ENCODE measurements around the gene ERAP2.

The ERAP2 gene

GRCh38 chr5:96880444-96881164, 4.3 kb downstream of the ERAP2 start:
- no peak overlapping the region for H3K27ac ChIP-seq (ENCODE audit: low read length)
- H3K27me3 ChIP-seq (ENCODE audit: insufficient read depth, low read length): no peaks in the 10 kb centered on the region
- no peaks in the 10 kb centered on the region for H3K4me1 ChIP-seq (ENCODE audit: insufficient read depth, low read length)
- H3K4me3 ChIP-seq (ENCODE audit: low read length): no peak overlapping the region
- H3K36me3 ChIP-seq (ENCODE audit: insufficient read depth, low read depth, low read length): no peaks in the 10 kb centered on the region
- no peaks in the 10 kb centered on the region for H3K9me3 ChIP-seq (ENCODE audit: insufficient read depth, low read depth, low read length)
- H3K9ac ChIP-seq (ENCODE audit: low read depth, low read length): no peak overlapping the region

- Histone ChIP-seq H3K4me3 (ENCODE audit: low read length) (no peak overlapping the region), H3K27ac (ENCODE audit: low read length) (no peak overlapping the region), H3K36me3 (ENCODE audit: insufficient read depth, low read depth, low read length) (no peaks in the 10 kb centered on the region), H3K4me1 (ENCODE audit: insufficient read depth, low read length) (no peaks in the 10 kb centered on the region), H3K9ac (ENCODE audit: low read depth, low read length) (no peak overlapping the region), H3K27me3 (ENCODE audit: insufficient read depth, low read length) (no peaks in the 10 kb centered on the region), H3K9me3 (ENCODE audit: insufficient read depth, low read depth, low read length) (no peaks in the 10 kb centered on the region)
These were observed 5.3 kb downstream of the ERAP2 start for GRCh38 chr5:96881511-96882115.

- Histone ChIP-seq H3K27me3 (ENCODE audit: insufficient read depth, low read length) (no peaks in the 10 kb centered on the region), H3K4me3 (ENCODE audit: low read length) (no peak overlapping the region), H3K27ac (ENCODE audit: low read length) (no peak overlapping the region), H3K9ac (ENCODE audit: low read depth, low read length) (no peak overlapping the region), H3K9me3 (ENCODE audit: insufficient read depth, low read depth, low read length) (no peaks in the 10 kb centered on the region), H3K4me1 (ENCODE audit: insufficient read depth, low read length) (no peaks in the 10 kb centered on the region), H3K36me3 (ENCODE audit: insufficient read depth, low read depth, low read length) (no peaks in the 10 kb centered on the region)
These were observed 7.6 kb downstream of the ERAP2 start for GRCh38 chr5:96883871-96884270.

GRCh38 chr5:96884995-96885394, 8.7 kb downstream of the ERAP2 start:
- Histone ChIP-seq H3K9ac (ENCODE audit: low read depth, low read length) (no peak overlapping the region), H3K36me3 (ENCODE audit: insufficient read depth, low read depth, low read length) (no peaks in the 10 kb centered on the region), H3K27ac (ENCODE audit: low read length) (no peak overlapping the region), H3K9me3 (ENCODE audit: insufficient read depth, low read depth, low read length) (no peaks in the 10 kb centered on the region), H3K4me1 (ENCODE audit: insufficient read depth, low read length) (no peaks in the 10 kb centered on the region), H3K27me3 (ENCODE audit: insufficient read depth, low read length) (no peaks in the 10 kb centered on the region), H3K4me3 (ENCODE audit: low read length) (no peak overlapping the region)

- H3K27me3 ChIP-seq (ENCODE audit: insufficient read depth, low read length): no peaks in the 10 kb centered on the region
- H3K27ac ChIP-seq (ENCODE audit: low read length): no peak overlapping the region
- H3K9ac ChIP-seq (ENCODE audit: low read depth, low read length): no peak overlapping the region
- H3K36me3 ChIP-seq (ENCODE audit: insufficient read depth, low read depth, low read length): no peaks in the 10 kb centered on the region
- no peaks in the 10 kb centered on the region for H3K4me1 ChIP-seq (ENCODE audit: insufficient read depth, low read length)
- no peak overlapping the region for H3K4me3 ChIP-seq (ENCODE audit: low read length)
- H3K9me3 ChIP-seq (ENCODE audit: insufficient read depth, low read depth, low read length): no peaks in the 10 kb centered on the region
These were observed 9.4 kb downstream of the ERAP2 start for GRCh38 chr5:96885518-96886338.

GRCh38 chr5:96893342-96893741, 17.0 kb downstream of the ERAP2 start:
- no peak overlapping the region for H3K27ac ChIP-seq (ENCODE audit: low read length)
- no peaks in the 10 kb centered on the region for H3K36me3 ChIP-seq (ENCODE audit: insufficient read depth, low read depth, low read length)
- no peaks in the 10 kb centered on the region for H3K9me3 ChIP-seq (ENCODE audit: insufficient read depth, low read depth, low read length)
- H3K9ac ChIP-seq (ENCODE audit: low read depth, low read length): no peak overlapping the region
- no peak overlapping the region for H3K4me3 ChIP-seq (ENCODE audit: low read length)
- H3K4me1 ChIP-seq (ENCODE audit: insufficient read depth, low read length): no peaks in the 10 kb centered on the region
- no peaks in the 10 kb centered on the region for H3K27me3 ChIP-seq (ENCODE audit: insufficient read depth, low read length)

- no peaks in the 10 kb centered on the region for H3K27me3 ChIP-seq (ENCODE audit: insufficient read depth, low read length)
- H3K4me1 ChIP-seq (ENCODE audit: insufficient read depth, low read length): no peaks in the 10 kb centered on the region
- no peaks in the 10 kb centered on the region for H3K9me3 ChIP-seq (ENCODE audit: insufficient read depth, low read depth, low read length)
- H3K27ac ChIP-seq (ENCODE audit: low read length): no peak overlapping the region
- no peak overlapping the region for H3K9ac ChIP-seq (ENCODE audit: low read depth, low read length)
- H3K4me3 ChIP-seq (ENCODE audit: low read length): no peak overlapping the region
- no peaks in the 10 kb centered on the region for H3K36me3 ChIP-seq (ENCODE audit: insufficient read depth, low read depth, low read length)
These were observed 20.0 kb downstream of the ERAP2 start for GRCh38 chr5:96896276-96896675.

GRCh38 chr5:96896806-96897205, 20.5 kb downstream of the ERAP2 start:
- no peak overlapping the region for H3K27ac ChIP-seq (ENCODE audit: low read length)
- no peaks in the 10 kb centered on the region for H3K9me3 ChIP-seq (ENCODE audit: insufficient read depth, low read depth, low read length)
- H3K4me3 ChIP-seq (ENCODE audit: low read length): no peak overlapping the region
- H3K36me3 ChIP-seq (ENCODE audit: insufficient read depth, low read depth, low read length): no peaks in the 10 kb centered on the region
- H3K9ac ChIP-seq (ENCODE audit: low read depth, low read length): no peak overlapping the region
- H3K27me3 ChIP-seq (ENCODE audit: insufficient read depth, low read length): no peaks in the 10 kb centered on the region
- H3K4me1 ChIP-seq (ENCODE audit: insufficient read depth, low read length): no peaks in the 10 kb centered on the region

- Histone ChIP-seq H3K36me3 (ENCODE audit: insufficient read depth, low read depth, low read length) (no peaks in the 10 kb centered on the region), H3K9ac (ENCODE audit: low read depth, low read length) (no peak overlapping the region), H3K4me1 (ENCODE audit: insufficient read depth, low read length) (no peaks in the 10 kb centered on the region), H3K27me3 (ENCODE audit: insufficient read depth, low read length) (no peaks in the 10 kb centered on the region), H3K9me3 (ENCODE audit: insufficient read depth, low read depth, low read length) (no peaks in the 10 kb centered on the region), H3K27ac (ENCODE audit: low read length) (no peak overlapping the region), H3K4me3 (ENCODE audit: low read length) (no peak overlapping the region)
These were observed 25.1 kb downstream of the ERAP2 start for GRCh38 chr5:96901384-96901783.

GRCh38 chr5:96901841-96902240, 25.5 kb downstream of the ERAP2 start:
- H3K9ac ChIP-seq (ENCODE audit: low read depth, low read length): no peak overlapping the region
- H3K27ac ChIP-seq (ENCODE audit: low read length): no peak overlapping the region
- H3K9me3 ChIP-seq (ENCODE audit: insufficient read depth, low read depth, low read length): no peaks in the 10 kb centered on the region
- no peak overlapping the region for H3K4me3 ChIP-seq (ENCODE audit: low read length)
- H3K4me1 ChIP-seq (ENCODE audit: insufficient read depth, low read length): no peaks in the 10 kb centered on the region
- no peaks in the 10 kb centered on the region for H3K27me3 ChIP-seq (ENCODE audit: insufficient read depth, low read length)
- H3K36me3 ChIP-seq (ENCODE audit: insufficient read depth, low read depth, low read length): no peaks in the 10 kb centered on the region

GRCh38 chr5:96902876-96903275, 26.6 kb downstream of the ERAP2 start:
- Histone ChIP-seq H3K36me3 (ENCODE audit: insufficient read depth, low read depth, low read length) (no peaks in the 10 kb centered on the region), H3K9ac (ENCODE audit: low read depth, low read length) (no peak overlapping the region), H3K4me3 (ENCODE audit: low read length) (no peak overlapping the region), H3K9me3 (ENCODE audit: insufficient read depth, low read depth, low read length) (no peaks in the 10 kb centered on the region), H3K4me1 (ENCODE audit: insufficient read depth, low read length) (no peaks in the 10 kb centered on the region), H3K27ac (ENCODE audit: low read length) (no peak overlapping the region), H3K27me3 (ENCODE audit: insufficient read depth, low read length) (no peaks in the 10 kb centered on the region)

- H3K27me3 ChIP-seq (ENCODE audit: insufficient read depth, low read length): no peaks in the 10 kb centered on the region
- no peaks in the 10 kb centered on the region for H3K9me3 ChIP-seq (ENCODE audit: insufficient read depth, low read depth, low read length)
- H3K9ac ChIP-seq (ENCODE audit: low read depth, low read length): no peak overlapping the region
- no peak overlapping the region for H3K4me3 ChIP-seq (ENCODE audit: low read length)
- no peaks in the 10 kb centered on the region for H3K36me3 ChIP-seq (ENCODE audit: insufficient read depth, low read depth, low read length)
- no peaks in the 10 kb centered on the region for H3K4me1 ChIP-seq (ENCODE audit: insufficient read depth, low read length)
- H3K27ac ChIP-seq (ENCODE audit: low read length): no peak overlapping the region
These were observed 27.0 kb downstream of the ERAP2 start for GRCh38 chr5:96903300-96903699.
